Measurements from ENCODE around the gene NCR3LG1. TPM values are rescaled to one million over a fixed set of nuclear protein-coding genes. Genes with fewer than 3 reads are reported as not detected.
A peak's percentile ranks its signal among the peaks of the same experiment; 100 is the strongest.

NCR3LG1 gene
- total RNA-seq, 4 donors from 2014 or later: 0.29 to 4.6 (median 0.91) TPM

DNA sequence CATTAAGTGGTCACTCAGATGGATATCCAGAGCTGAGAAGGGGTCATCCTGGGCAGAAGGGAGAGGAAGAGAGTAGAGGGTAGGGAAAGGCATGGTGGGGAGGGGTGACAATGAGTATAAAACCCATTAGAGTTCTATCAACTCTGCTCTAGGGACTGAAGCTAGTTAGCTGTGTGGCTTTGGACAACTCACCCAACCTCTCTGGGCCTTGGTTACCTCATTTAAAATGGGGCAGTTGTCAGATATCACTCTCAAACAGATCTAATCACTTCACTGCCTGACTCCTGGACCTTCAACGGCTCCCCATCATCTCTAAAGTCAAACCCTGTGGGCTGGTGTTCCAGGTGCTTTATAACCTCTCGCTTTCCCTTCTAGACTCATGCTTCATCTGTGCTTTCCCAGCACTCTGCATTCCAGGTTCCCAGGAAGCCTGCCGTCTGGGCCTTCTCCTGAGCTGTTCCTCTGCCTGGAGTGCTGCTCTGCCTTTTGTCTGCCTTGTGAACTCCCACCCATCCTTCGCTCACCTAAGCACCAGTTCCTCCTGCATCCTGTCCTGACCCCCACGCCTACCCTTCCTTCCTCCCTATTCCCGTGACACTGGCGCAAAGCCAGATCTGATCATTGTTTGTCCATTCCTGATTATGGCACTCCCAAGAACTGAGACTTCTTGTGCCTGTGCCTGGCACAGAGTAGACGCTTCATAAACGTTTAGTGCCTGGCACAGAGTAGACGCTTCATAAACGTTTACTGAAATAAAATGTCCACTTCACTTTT lies 59.2 kb downstream of the NCR3LG1 start:
- H3K27me3 ChIP-seq: no peaks in the 10 kb centered on the region
- H3K4me3 ChIP-seq: no peak overlapping the region
- H3K27ac ChIP-seq: no peak overlapping the region
- DNase-seq: peak in 1 of 2 donors; percentile 54
- TF ChIP-seq, protein P1, sequence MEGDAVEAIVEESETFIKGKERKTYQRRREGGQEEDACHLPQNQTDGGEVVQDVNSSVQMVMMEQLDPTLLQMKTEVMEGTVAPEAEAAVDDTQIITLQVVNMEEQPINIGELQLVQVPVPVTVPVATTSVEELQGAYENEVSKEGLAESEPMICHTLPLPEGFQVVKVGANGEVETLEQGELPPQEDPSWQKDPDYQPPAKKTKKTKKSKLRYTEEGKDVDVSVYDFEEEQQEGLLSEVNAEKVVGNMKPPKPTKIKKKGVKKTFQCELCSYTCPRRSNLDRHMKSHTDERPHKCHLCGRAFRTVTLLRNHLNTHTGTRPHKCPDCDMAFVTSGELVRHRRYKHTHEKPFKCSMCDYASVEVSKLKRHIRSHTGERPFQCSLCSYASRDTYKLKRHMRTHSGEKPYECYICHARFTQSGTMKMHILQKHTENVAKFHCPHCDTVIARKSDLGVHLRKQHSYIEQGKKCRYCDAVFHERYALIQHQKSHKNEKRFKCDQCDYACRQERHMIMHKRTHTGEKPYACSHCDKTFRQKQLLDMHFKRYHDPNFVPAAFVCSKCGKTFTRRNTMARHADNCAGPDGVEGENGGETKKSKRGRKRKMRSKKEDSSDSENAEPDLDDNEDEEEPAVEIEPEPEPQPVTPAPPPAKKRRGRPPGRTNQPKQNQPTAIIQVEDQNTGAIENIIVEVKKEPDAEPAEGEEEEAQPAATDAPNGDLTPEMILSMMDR (IDR thresholded peaks at IDR 0.05): no peak
- TF ChIP-seq POLR2A (IDR thresholded peaks at IDR 0.05): no peak
- intact Hi-C loops (cut with DNase I; ENCODE audit: low total_unique reads): no loop called here
- H3K4me1 ChIP-seq: peaks cover 0 to 3% of the 10 kb centered on the region in 2 donors
- H3K9me3 ChIP-seq: no peaks in the 10 kb centered on the region
- no peaks in the 10 kb centered on the region for H3K36me3 ChIP-seq

DNA sequence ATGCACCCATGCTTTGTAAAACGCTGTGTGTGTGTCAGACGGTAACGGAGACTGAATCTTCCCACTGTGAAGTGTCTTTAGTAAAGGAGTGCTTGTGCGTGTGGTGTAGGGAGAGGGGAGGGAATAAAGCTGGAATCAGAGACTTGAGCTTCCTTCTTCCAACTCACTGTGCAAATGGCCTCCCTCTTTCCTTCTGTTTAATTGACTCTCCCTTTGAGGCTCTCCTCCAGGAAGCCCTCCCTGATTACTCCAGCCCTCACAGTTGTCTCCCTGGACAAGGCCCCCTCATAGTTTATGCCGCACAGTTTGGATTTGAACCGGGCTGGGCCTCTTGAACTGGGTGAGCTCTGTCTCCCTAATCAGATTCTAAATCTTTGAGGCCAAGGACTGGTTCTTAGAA lies 59.8 kb downstream of the NCR3LG1 start:
- Histone ChIP-seq H3K4me3 (no peak overlapping the region), H3K4me1 (no peaks in the 10 kb centered on the region), H3K9me3 (no peaks in the 10 kb centered on the region), H3K27ac (no peak overlapping the region), H3K27me3 (no peaks in the 10 kb centered on the region), H3K36me3 (no peaks in the 10 kb centered on the region)
- no peak for DNase-seq
- intact Hi-C loops (cut with DNase I; ENCODE audit: low total_unique reads): no loop called here
- TF ChIP-seq, protein P1 (IDR thresholded peaks at IDR 0.05): no peak
- TF ChIP-seq POLR2A (IDR thresholded peaks at IDR 0.05): no peak

DNA sequence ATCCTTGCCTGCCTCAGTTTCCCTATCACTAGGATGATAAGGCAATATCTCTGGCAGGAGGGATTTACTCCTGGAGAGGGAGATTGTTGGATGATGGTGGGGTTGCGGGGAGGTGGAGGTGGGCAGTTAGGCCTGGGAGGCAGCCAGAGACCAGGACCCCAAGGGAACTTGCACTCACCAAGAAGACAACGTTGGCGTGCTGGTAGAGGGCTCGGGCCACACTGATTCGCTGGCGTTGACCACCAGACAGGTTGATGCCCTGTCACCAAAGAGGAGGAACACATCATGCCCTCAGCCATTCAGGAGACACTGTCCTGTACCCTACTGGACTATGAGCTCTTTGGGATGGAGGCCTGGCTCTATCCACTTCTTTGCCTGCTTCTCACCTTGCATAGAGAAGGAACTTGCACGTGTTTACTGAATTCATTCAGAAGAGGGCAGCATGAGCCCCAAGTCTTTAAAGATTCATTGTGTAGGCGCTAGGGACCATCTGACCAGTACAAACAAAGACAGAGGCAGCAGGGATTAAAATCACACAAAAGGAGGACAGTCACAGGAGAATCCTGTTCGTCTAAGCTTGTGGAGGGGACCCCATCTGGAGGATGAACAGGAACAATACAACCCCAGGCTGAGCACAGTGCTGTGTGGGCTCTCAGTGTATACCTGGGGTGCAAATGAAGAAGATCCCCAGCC lies 61.0 kb downstream of the NCR3LG1 start:
- no peak for TF ChIP-seq POLR2A (IDR thresholded peaks at IDR 0.05)
- TF ChIP-seq, protein P1 (IDR thresholded peaks at IDR 0.05): no peak
- Histone ChIP-seq H3K4me3 (no peak overlapping the region), H3K36me3 (no peaks in the 10 kb centered on the region), H3K9me3 (no peaks in the 10 kb centered on the region), H3K27me3 (no peaks in the 10 kb centered on the region), H3K4me1 (no peaks in the 10 kb centered on the region), H3K27ac (no peak overlapping the region)
- intact Hi-C loops (cut with DNase I; ENCODE audit: low total_unique reads): no loop called here
- no peak for DNase-seq

DNA sequence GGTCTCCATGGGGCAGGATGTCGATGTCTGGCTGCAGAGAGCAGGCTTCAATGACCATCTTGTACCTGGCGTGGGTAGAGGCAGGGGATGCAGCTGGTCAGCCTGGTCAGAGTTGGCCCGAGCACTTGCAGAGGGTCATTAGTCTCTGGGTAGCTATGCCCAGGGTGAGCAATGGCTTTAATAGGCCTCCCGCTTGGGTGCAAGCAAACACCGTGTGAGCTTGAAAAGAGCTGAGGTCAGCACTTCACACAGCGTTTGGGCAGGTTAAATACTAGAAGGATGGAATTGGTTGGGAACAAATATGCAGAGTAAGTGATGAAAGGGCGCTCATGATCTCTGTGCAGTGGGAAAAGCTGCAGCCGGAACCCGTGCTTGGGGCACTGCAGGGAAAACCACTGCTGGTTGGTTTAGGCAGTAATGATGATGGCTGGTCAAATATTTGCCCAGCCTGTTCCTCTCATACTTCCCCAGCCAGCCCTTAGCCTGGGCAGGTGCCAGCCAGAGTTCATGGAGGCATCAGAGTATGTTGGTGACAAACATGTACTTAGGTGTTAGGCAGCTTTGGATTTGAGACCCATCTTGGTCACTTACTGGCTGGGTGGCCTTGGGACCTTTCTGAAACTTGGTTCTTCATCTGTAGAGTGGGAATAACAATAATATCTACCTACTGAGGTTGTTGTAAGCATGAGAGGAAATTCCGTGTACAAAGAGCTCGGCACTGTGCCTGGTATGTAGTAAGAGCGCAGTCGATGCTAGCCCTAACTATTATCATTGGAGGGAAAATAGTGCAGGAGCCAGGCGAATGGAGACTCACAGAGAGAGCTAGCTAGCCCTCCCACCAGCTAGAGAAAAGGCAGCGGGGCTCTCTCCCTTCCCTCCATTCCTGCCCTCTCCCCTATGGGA lies 62.1 kb downstream of the NCR3LG1 start:
- intact Hi-C loops (cut with DNase I; ENCODE audit: low total_unique reads): no loop called here
- Histone ChIP-seq H3K36me3 (no peaks in the 10 kb centered on the region), H3K27me3 (no peaks in the 10 kb centered on the region), H3K9me3 (no peaks in the 10 kb centered on the region), H3K27ac (no peak overlapping the region), H3K4me1 (no peaks in the 10 kb centered on the region), H3K4me3 (no peak overlapping the region)
- no peak for DNase-seq
- TF ChIP-seq POLR2A (IDR thresholded peaks at IDR 0.05): no peak
- TF ChIP-seq, protein P1 (IDR thresholded peaks at IDR 0.05): no peak

Measured in uterus (tissue), 4 donors.